ENCODE results near the gene MMP2.

The MMP2 gene

GRCh38 chr16:55478827-55479429 lies at the start of gene MMP2:
TSS of gene MMP2 (plus strand) at chr16:55479198. CDS start at chr16:55479480, 282 bp downstream.
- peak within 1 kb of the TSS; percentile 37 to 53 (median 45) for H3K4me3 ChIP-seq
- peak within 1 kb of the TSS in 20 of 21 experiments; percentile 54 to 92 (median 84) for H3K27ac ChIP-seq

GRCh38 chr16:55433030-55433429 lies 46.0 kb upstream of the MMP2 start:
- no peak overlapping the region for H3K27ac ChIP-seq
- no peak overlapping the region for H3K4me3 ChIP-seq

- Histone ChIP-seq H3K27ac (no peak overlapping the region), H3K4me3 (no peak overlapping the region)
These were observed 45.5 kb upstream of the MMP2 start for GRCh38 chr16:55433535-55433934.

- Histone ChIP-seq H3K27ac (no peak overlapping the region), H3K4me3 (no peak overlapping the region)
These were observed 45.0 kb upstream of the MMP2 start for GRCh38 chr16:55434000-55434399.

GRCh38 chr16:55435387-55435786 lies 43.6 kb upstream of the MMP2 start:
- Histone ChIP-seq H3K27ac (peak overlapping the region in 2 of 21 experiments; percentile 5 to 55), H3K4me3 (no peak overlapping the region)

GRCh38 chr16:55436587-55436986 lies 42.4 kb upstream of the MMP2 start:
- Histone ChIP-seq H3K27ac (peak overlapping the region in 6 of 21 experiments; percentile 50 to 75 (median 63)), H3K4me3 (no peak overlapping the region)

- Histone ChIP-seq H3K27ac (peak overlapping the region in 14 of 21 experiments; percentile 5 to 75 (median 56)), H3K4me3 (no peak overlapping the region)
These were observed 41.4 kb upstream of the MMP2 start for GRCh38 chr16:55437625-55438024.

GRCh38 chr16:55438281-55438680 lies 40.7 kb upstream of the MMP2 start:
- peak overlapping the region in 14 of 21 experiments; percentile 5 to 75 (median 52) for H3K27ac ChIP-seq
- no peak overlapping the region for H3K4me3 ChIP-seq

GRCh38 chr16:55439101-55439690 lies 39.8 kb upstream of the MMP2 start:
- H3K4me3 ChIP-seq, result no peak overlapping the region
- H3K27ac ChIP-seq, result peak overlapping the region in 17 of 21 experiments; percentile 23 to 78 (median 50)

- peak overlapping the region in 6 of 21 experiments; percentile 33 to 68 (median 46) for H3K27ac ChIP-seq
- H3K4me3 ChIP-seq, result no peak overlapping the region
These were observed 35.3 kb upstream of the MMP2 start for GRCh38 chr16:55443434-55444346.

GRCh38 chr16:55444754-55445485 lies 34.1 kb upstream of the MMP2 start:
- Histone ChIP-seq H3K4me3 (peak overlapping the region in 1 of 7 experiments; percentile 4), H3K27ac (peak overlapping the region in 7 of 21 experiments; percentile 33 to 68 (median 51))

- Histone ChIP-seq H3K27ac (no peak overlapping the region), H3K4me3 (no peak overlapping the region)
These were observed 31.8 kb upstream of the MMP2 start for GRCh38 chr16:55447231-55447630.

GRCh38 chr16:55452996-55453395 lies 26.0 kb upstream of the MMP2 start:
- no peak overlapping the region for H3K4me3 ChIP-seq
- no peak overlapping the region for H3K27ac ChIP-seq

- H3K27ac ChIP-seq, result no peak overlapping the region
- H3K4me3 ChIP-seq, result no peak overlapping the region
These were observed 25.1 kb upstream of the MMP2 start for GRCh38 chr16:55453909-55454308.

- H3K27ac ChIP-seq, result no peak overlapping the region
- H3K4me3 ChIP-seq, result no peak overlapping the region
These were observed 24.1 kb upstream of the MMP2 start for GRCh38 chr16:55454861-55455260.

- Histone ChIP-seq H3K27ac (no peak overlapping the region), H3K4me3 (no peak overlapping the region)
These were observed 16.8 kb upstream of the MMP2 start for GRCh38 chr16:55462241-55462640.

GRCh38 chr16:55464375-55464774 lies 14.6 kb upstream of the MMP2 start:
- H3K4me3 ChIP-seq, result no peak overlapping the region
- no peak overlapping the region for H3K27ac ChIP-seq

- H3K4me3 ChIP-seq, result no peak overlapping the region
These were observed 13.7 kb upstream of the MMP2 start for GRCh38 chr16:55465077-55465896.

GRCh38 chr16:55466209-55466608 lies 12.8 kb upstream of the MMP2 start:
- H3K4me3 ChIP-seq, result no peak overlapping the region
- H3K27ac ChIP-seq, result no peak overlapping the region

More at GRCh38 chr16:55465077-55465896, 13.7 kb upstream of the MMP2 start:
- no peak overlapping the region for H3K27ac ChIP-seq
